Effector memory CD4-positive, alpha-beta T cell (primary cell): Measurements from ENCODE around the gene SLITRK1.

Source experiments
- DNase-seq, 3 donors: peaks; one replicate each; pipeline ENCODE4 v3.0.0-alpha.2; 2020
- H3K27ac ChIP-seq: 2 replicates; pipeline ENCODE4 v1.7.0; 2013; ENCODE audit warnings: mild to moderate bottlenecking, low read length, moderate library complexity; ENCODE audit not compliant: insufficient read depth, poor library complexity, severe bottlenecking
- H3K27me3 ChIP-seq: replicated peaks from 2 replicates; pipeline ENCODE4 v1.7.0; 2013; ENCODE audit warnings: mild to moderate bottlenecking, low read length; ENCODE audit not compliant: insufficient read depth, control insufficient read depth, poor library complexity, severe bottlenecking
- H3K36me3 ChIP-seq: 2 replicates; pipeline ENCODE4 v1.7.0; 2013; ENCODE audit warnings: mild to moderate bottlenecking, low read length, moderate library complexity; ENCODE audit not compliant: control insufficient read depth, insufficient read depth
- H3K4me1 ChIP-seq: 2 replicates; pipeline ENCODE4 v1.7.0; 2013; ENCODE audit warnings: low read length, mild to moderate bottlenecking; ENCODE audit not compliant: control insufficient read depth, insufficient read depth, poor library complexity, severe bottlenecking
- H3K4me3 ChIP-seq: 2 replicates; pipeline ENCODE4 v1.7.0; 2013; ENCODE audit warnings: low read length, low read depth, mild to moderate bottlenecking; ENCODE audit not compliant: insufficient read depth, poor library complexity, severe bottlenecking
- H3K9me3 ChIP-seq: 2 replicates; pipeline ENCODE4 v1.7.0; 2013; ENCODE audit warnings: mild to moderate bottlenecking, low read length, moderate library complexity; ENCODE audit not compliant: control insufficient read depth

SLITRK1 gene

DNA sequence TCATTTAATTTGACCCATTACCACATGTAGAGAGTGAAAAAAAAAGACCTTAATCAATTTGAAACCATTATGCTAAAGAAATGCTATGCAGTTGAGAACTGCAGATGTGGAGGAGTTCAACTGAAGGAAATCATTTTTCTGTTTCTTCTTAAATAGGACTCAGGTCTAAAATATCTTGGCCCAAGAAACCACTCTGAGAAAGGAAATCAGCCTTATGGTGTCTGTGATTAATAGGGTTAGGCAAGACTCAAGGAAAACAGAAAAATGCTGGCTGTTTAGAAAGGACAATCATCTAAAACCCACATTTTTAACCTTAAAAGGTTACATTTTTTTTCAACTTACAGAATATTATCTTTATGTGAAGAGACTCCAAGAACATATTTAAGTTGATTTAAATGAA is 1.9 kb upstream of the SLITRK1 start:
- H3K4me1 ChIP-seq = no peaks in the 10 kb centered on the region
- H3K36me3 ChIP-seq = no peaks in the 10 kb centered on the region
- DNase-seq = no peak
- H3K27ac ChIP-seq = no peak overlapping the region
- no peaks in the 10 kb centered on the region for H3K9me3 ChIP-seq
- H3K27me3 ChIP-seq = peaks cover 13% of the 10 kb centered on the region
- H3K4me3 ChIP-seq = no peak overlapping the region

DNA sequence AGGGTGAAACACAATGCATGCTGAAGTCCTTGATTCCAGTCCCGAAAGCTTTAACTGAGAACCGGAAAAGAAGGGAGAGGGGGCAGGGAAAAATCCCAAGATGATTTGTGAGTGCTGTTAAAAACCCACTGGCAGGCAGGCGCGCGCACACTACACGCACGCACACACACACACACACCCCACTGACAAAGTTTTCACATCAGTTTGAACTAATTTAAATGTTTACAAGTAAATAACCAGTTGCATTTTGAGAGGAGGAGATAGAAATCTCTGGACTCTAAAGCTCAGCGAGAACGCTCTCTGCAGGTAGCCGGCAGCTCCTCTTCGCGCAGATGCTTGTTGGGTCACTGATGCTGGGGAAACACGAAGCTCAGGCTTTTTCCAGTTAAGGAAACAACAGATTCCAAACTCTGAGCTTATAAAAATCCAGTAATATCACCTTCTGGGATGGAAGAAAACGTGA is 818 bp upstream of the SLITRK1 start:
- no peak for DNase-seq
- H3K4me1 ChIP-seq = no peaks in the 10 kb centered on the region
- H3K4me3 ChIP-seq = no peak overlapping the region
- H3K9me3 ChIP-seq = no peaks in the 10 kb centered on the region
- H3K27me3 ChIP-seq = peaks cover 13% of the 10 kb centered on the region
- no peaks in the 10 kb centered on the region for H3K36me3 ChIP-seq
- no peak overlapping the region for H3K27ac ChIP-seq

GRCh38 chr13:83882606-83882959 is 309 bp upstream of the SLITRK1 start:
- no peaks in the 10 kb centered on the region for H3K9me3 ChIP-seq
- H3K4me1 ChIP-seq = no peaks in the 10 kb centered on the region
- H3K4me3 ChIP-seq = no peak overlapping the region
- no peak for DNase-seq
- H3K27ac ChIP-seq = no peak overlapping the region
- peaks cover 13% of the 10 kb centered on the region for H3K27me3 ChIP-seq
- H3K36me3 ChIP-seq = no peaks in the 10 kb centered on the region

GRCh38 chr13:83881140-83881684 is 1.1 kb downstream of the SLITRK1 start:
- H3K4me1 ChIP-seq = no peaks in the 10 kb centered on the region
- H3K27ac ChIP-seq = no peak overlapping the region
- peaks cover 13% of the 10 kb centered on the region for H3K27me3 ChIP-seq
- no peak overlapping the region for H3K4me3 ChIP-seq
- no peaks in the 10 kb centered on the region for H3K9me3 ChIP-seq
- DNase-seq = no peak
- no peaks in the 10 kb centered on the region for H3K36me3 ChIP-seq

- H3K4me1 ChIP-seq = no peaks in the 10 kb centered on the region
- no peaks in the 10 kb centered on the region for H3K9me3 ChIP-seq
- no peak overlapping the region for H3K27ac ChIP-seq
- H3K27me3 ChIP-seq = peaks cover 13% of the 10 kb centered on the region
- H3K4me3 ChIP-seq = no peak overlapping the region
- no peak for DNase-seq
- no peaks in the 10 kb centered on the region for H3K36me3 ChIP-seq
Observed at GRCh38 chr13:83880275-83881139, 1.8 kb downstream of the SLITRK1 start.

GRCh38 chr13:83879431-83880171 is 2.7 kb downstream of the SLITRK1 start:
- Histone ChIP-seq H3K27ac (no peak overlapping the region), H3K4me3 (no peak overlapping the region), H3K4me1 (no peaks in the 10 kb centered on the region), H3K27me3 (peaks cover 13% of the 10 kb centered on the region), H3K9me3 (no peaks in the 10 kb centered on the region), H3K36me3 (no peaks in the 10 kb centered on the region)
- no peak for DNase-seq

- peaks cover 13% of the 10 kb centered on the region for H3K27me3 ChIP-seq
- no peak for DNase-seq
- H3K4me3 ChIP-seq = no peak overlapping the region
- no peaks in the 10 kb centered on the region for H3K36me3 ChIP-seq
- H3K4me1 ChIP-seq = no peaks in the 10 kb centered on the region
- no peak overlapping the region for H3K27ac ChIP-seq
- no peaks in the 10 kb centered on the region for H3K9me3 ChIP-seq
Observed at GRCh38 chr13:83878691-83879430, 3.4 kb downstream of the SLITRK1 start.

GRCh38 chr13:83877651-83878355 is 4.5 kb downstream of the SLITRK1 start:
- no peaks in the 10 kb centered on the region for H3K36me3 ChIP-seq
- H3K27ac ChIP-seq = no peak overlapping the region
- no peaks in the 10 kb centered on the region for H3K4me1 ChIP-seq
- no peak overlapping the region for H3K4me3 ChIP-seq
- H3K9me3 ChIP-seq = no peaks in the 10 kb centered on the region
- H3K27me3 ChIP-seq = peaks cover 10% of the 10 kb centered on the region
- DNase-seq = no peak

DNA sequence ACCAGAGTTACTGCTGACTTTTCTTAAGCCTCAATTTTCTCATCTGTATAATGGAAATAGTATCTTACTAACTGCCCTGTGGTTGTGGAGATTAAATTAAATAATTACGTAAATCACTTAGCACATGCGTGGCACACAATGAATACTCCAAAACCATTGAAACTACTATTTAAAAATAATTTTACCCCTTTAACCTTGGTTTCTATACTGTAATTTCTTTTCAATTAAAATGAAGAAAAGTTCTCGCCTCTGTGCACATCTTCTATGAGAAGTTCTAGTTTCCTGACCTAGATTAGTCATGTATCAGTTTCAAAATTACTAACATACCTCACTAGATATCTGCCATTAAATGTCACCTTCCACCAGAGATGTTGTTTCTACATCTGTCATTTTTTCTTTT is 5.7 kb downstream of the SLITRK1 start:
- Histone ChIP-seq H3K4me1 (no peaks in the 10 kb centered on the region), H3K27ac (no peak overlapping the region), H3K36me3 (no peaks in the 10 kb centered on the region), H3K9me3 (no peaks in the 10 kb centered on the region), H3K27me3 (peaks cover 10% of the 10 kb centered on the region), H3K4me3 (no peak overlapping the region)
- DNase-seq = no peak
